Upper lobe of right lung (tissue), 1 donor: ENCODE results near the gene WRAP73. TPM values are rescaled to one million over a fixed set of nuclear protein-coding genes. Genes with fewer than 3 reads are reported as not detected.

Experiments used
- ATAC-seq: fragments of 200-7000 bp; cut with Tn5 transposase; one replicate; pipeline ENCODE4 v1.9.1; 2020; ENCODE audit warnings: mild to moderate bottlenecking, moderate library complexity
- DNase-seq: peaks from one replicate; pipeline ENCODE4 v3.0.0-alpha.2; 2020
- H3K27ac ChIP-seq: fragments of 200-600 bp; one replicate; pipeline ENCODE4 v1.8.0; 2022
- H3K27me3 ChIP-seq: fragments of 200-600 bp; one replicate; pipeline ENCODE4 v1.8.0; 2022; ENCODE audit warnings: mild to moderate bottlenecking
- H3K36me3 ChIP-seq: fragments of 200-600 bp; one replicate; pipeline ENCODE4 v1.8.0; 2022
- H3K4me1 ChIP-seq: fragments of 200-600 bp; one replicate; pipeline ENCODE4 v1.8.0; 2022
- H3K4me3 ChIP-seq: fragments of 200-600 bp; one replicate; pipeline ENCODE4 v1.8.0; 2022; ENCODE audit warnings: mild to moderate bottlenecking
- H3K9me3 ChIP-seq: fragments of 200-600 bp; one replicate; pipeline ENCODE4 v1.8.0; 2022
- CTCF ChIP-seq: fragments of 200-600 bp; IDR thresholded peaks from one replicate; pipeline ENCODE4 v1.8.0; 2022; ENCODE audit warnings: antibody characterized with exemption
- intact Hi-C: fragments of 100-400 bp; cut with DNase I; formaldehyde crosslinking; loops from one replicate; pipeline ENCODE4 v1.11.0; 2022
- total RNA-seq: library from RNA; stranded (reverse); fragmentation: NEBNext Ultra II Directional; extraction: Animal tissue kit (Norgen Biotek cat#: 25700); gene quantifications from one replicate; pipeline ENCODE4 v1.2.1, GENCODE V29; 2021
- donor health status: DM: no; HTN: yes; CAD: no; lungs with severe emphysema.

Gene WRAP73
- total RNA-seq, 1 donor from 2014 or later: 18.5 TPM

GRCh38 chr1:3634059-3634800 is 15.7 kb downstream of the WRAP73 start:
- intact Hi-C loops: no loop called here
- peaks cover 90% of the 10 kb centered on the region for H3K36me3 ChIP-seq
- ATAC-seq: no peak
- TF ChIP-seq CTCF: no peak
- no peak overlapping the region for H3K27ac ChIP-seq
- H3K4me1 ChIP-seq: no peaks in the 10 kb centered on the region
- DNase-seq: no peak
- no peaks in the 10 kb centered on the region for H3K27me3 ChIP-seq
- no peak overlapping the region for H3K4me3 ChIP-seq
- no peaks in the 10 kb centered on the region for H3K9me3 ChIP-seq

- Histone ChIP-seq H3K27ac (no peak overlapping the region), H3K9me3 (no peaks in the 10 kb centered on the region), H3K36me3 (peaks cover 95% of the 10 kb centered on the region), H3K27me3 (no peaks in the 10 kb centered on the region), H3K4me1 (no peaks in the 10 kb centered on the region), H3K4me3 (no peak overlapping the region)
- ATAC-seq: no peak
- no peak for TF ChIP-seq CTCF
- no peak for DNase-seq
- intact Hi-C loops: no loop called here
Measured at GRCh38 chr1:3633344-3634058, 16.4 kb downstream of the WRAP73 start.

- no peaks in the 10 kb centered on the region for H3K9me3 ChIP-seq
- H3K4me3 ChIP-seq: no peak overlapping the region
- DNase-seq (no peak), ATAC-seq (no peak)
- TF ChIP-seq CTCF: no peak
- H3K27me3 ChIP-seq: no peaks in the 10 kb centered on the region
- no peaks in the 10 kb centered on the region for H3K4me1 ChIP-seq
- intact Hi-C loops: no loop called here
- H3K36me3 ChIP-seq: peaks cover 95% of the 10 kb centered on the region
- H3K27ac ChIP-seq: no peak overlapping the region
Measured at GRCh38 chr1:3632716-3633343, 17.1 kb downstream of the WRAP73 start.

- peaks cover 97% of the 10 kb centered on the region for H3K36me3 ChIP-seq
Measured at GRCh38 chr1:3632298-3632697, 17.6 kb downstream of the WRAP73 start.

More at GRCh38 chr1:3632298-3632697, 17.6 kb downstream of the WRAP73 start:
- no peak for TF ChIP-seq CTCF
- DNase-seq (no peak), ATAC-seq (no peak)
- no peaks in the 10 kb centered on the region for H3K9me3 ChIP-seq
- intact Hi-C loops: no loop called here
- no peaks in the 10 kb centered on the region for H3K27me3 ChIP-seq
- no peak overlapping the region for H3K4me3 ChIP-seq
- no peaks in the 10 kb centered on the region for H3K4me1 ChIP-seq
- no peak overlapping the region for H3K27ac ChIP-seq
